ENCODE results near the gene SCP2.

SCP2 gene

GRCh38 chr1:52914463-52914862, 12.6 kb upstream of the SCP2 start:
- in situ Hi-C loops (cut with HindIII; ENCODE audit: low pct_ligation_motif_present, low sequenced_read_pairs): no loop called here
- Histone ChIP-seq H3K27ac (no peak overlapping the region), H3K4me3 (ENCODE audit: low read depth, low read length) (no peak overlapping the region), H3K27me3 (replicated peaks) (no peaks in the 10 kb centered on the region), H3K36me3 (replicated peaks) (no peaks in the 10 kb centered on the region)
- TF ChIP-seq CTCF (IDR thresholded peaks at IDR 0.05; ENCODE audit: low read depth, low read length, missing control alignments): no peak
- DNase-seq: no peak

- Histone ChIP-seq H3K36me3 (replicated peaks) (no peaks in the 10 kb centered on the region), H3K4me3 (ENCODE audit: low read depth, low read length) (no peak overlapping the region), H3K27ac (no peak overlapping the region), H3K27me3 (replicated peaks) (no peaks in the 10 kb centered on the region)
- in situ Hi-C loops (cut with HindIII; ENCODE audit: low pct_ligation_motif_present, low sequenced_read_pairs): no loop called here
- no peak for TF ChIP-seq CTCF (IDR thresholded peaks at IDR 0.05; ENCODE audit: low read depth, low read length, missing control alignments)
- no peak for DNase-seq
Measured at GRCh38 chr1:52915211-52915854, 11.7 kb upstream of the SCP2 start.

- no peak for TF ChIP-seq CTCF (IDR thresholded peaks at IDR 0.05; ENCODE audit: low read depth, low read length, missing control alignments)
- Histone ChIP-seq H3K36me3 (replicated peaks) (no peaks in the 10 kb centered on the region), H3K27me3 (replicated peaks) (no peaks in the 10 kb centered on the region), H3K27ac (no peak overlapping the region), H3K4me3 (ENCODE audit: low read depth, low read length) (no peak overlapping the region)
- in situ Hi-C loops (cut with HindIII; ENCODE audit: low pct_ligation_motif_present, low sequenced_read_pairs): no loop called here
- no peak for DNase-seq
Measured at GRCh38 chr1:52915855-52916220, 11.2 kb upstream of the SCP2 start.

GRCh38 chr1:52916241-52916975, 10.7 kb upstream of the SCP2 start:
- H3K36me3 ChIP-seq (replicated peaks): no peaks in the 10 kb centered on the region
- in situ Hi-C loops (cut with HindIII; ENCODE audit: low pct_ligation_motif_present, low sequenced_read_pairs): no loop called here
- no peak overlapping the region for H3K4me3 ChIP-seq (ENCODE audit: low read depth, low read length)
- no peak for DNase-seq
- no peaks in the 10 kb centered on the region for H3K27me3 ChIP-seq (replicated peaks)
- H3K27ac ChIP-seq: no peak overlapping the region
- TF ChIP-seq CTCF (IDR thresholded peaks at IDR 0.05; ENCODE audit: low read depth, low read length, missing control alignments): no peak

- H3K27ac ChIP-seq: no peak overlapping the region
- H3K27me3 ChIP-seq (replicated peaks): no peaks in the 10 kb centered on the region
- DNase-seq: no peak
- no peak overlapping the region for H3K4me3 ChIP-seq (ENCODE audit: low read depth, low read length)
- no peaks in the 10 kb centered on the region for H3K36me3 ChIP-seq (replicated peaks)
- TF ChIP-seq CTCF (IDR thresholded peaks at IDR 0.05; ENCODE audit: low read depth, low read length, missing control alignments): no peak
- in situ Hi-C loops (cut with HindIII; ENCODE audit: low pct_ligation_motif_present, low sequenced_read_pairs): no loop called here
Measured at GRCh38 chr1:52917156-52917555, 9.9 kb upstream of the SCP2 start.

Measured in brain microvascular endothelial cell (primary cell).